ENCODE data around the gene SMARCA1. TPM values are rescaled to one million over a fixed set of nuclear protein-coding genes. Genes with fewer than 3 reads are reported as not detected.
"Not testable (repeated sequence)": the region's sequence is repeated elsewhere in the genome, so short reads cannot be mapped to it uniquely, and the experiment has no call there.

SMARCA1 gene
- polyA plus RNA-seq: 1 to 10 TPM; 2.6 to 4.8 TPM

GRCh38 chrX:129523079-129523911 is at the start of gene SMARCA1:
SMARCA1 (minus strand) TSS chrX:129523490; CDS start chrX:129523370, 120 bp downstream.
- Histone ChIP-seq H3K4me3 (ENCODE audit: low read depth in 1 of 2, low read length in 2 of 2) (peak within 1 kb of the TSS; percentile 52 to 81), H3K27ac (ENCODE audit: low read depth in 2 of 2, low read length in 1 of 2) (peak within 1 kb of the TSS; percentile 70 to 77), H3K4me1 (ENCODE audit: control insufficient read depth in 2 of 2, insufficient read depth in 2 of 2, low read length in 1 of 2) (no peaks in the 10 kb centered on the region), H3K27me3 (ENCODE audit: control insufficient read depth in 1 of 2, insufficient read depth in 2 of 2, low read length in 2 of 2) (no peaks in the 10 kb centered on the region), H3K36me3 (ENCODE audit: control insufficient read depth in 2 of 2, insufficient read depth in 2 of 2, low read length in 1 of 2) (no peaks in the 10 kb centered on the region), H3K9me3 (ENCODE audit: control insufficient read depth in 2 of 2, insufficient read depth in 1 of 2, low read depth in 1 of 2, low read length in 1 of 2) (no peaks in the 10 kb centered on the region)
- 1 to 39% methylated on average over 35 to 49 of the region's 54 CpGs for WGBS, 2 donors

DNA sequence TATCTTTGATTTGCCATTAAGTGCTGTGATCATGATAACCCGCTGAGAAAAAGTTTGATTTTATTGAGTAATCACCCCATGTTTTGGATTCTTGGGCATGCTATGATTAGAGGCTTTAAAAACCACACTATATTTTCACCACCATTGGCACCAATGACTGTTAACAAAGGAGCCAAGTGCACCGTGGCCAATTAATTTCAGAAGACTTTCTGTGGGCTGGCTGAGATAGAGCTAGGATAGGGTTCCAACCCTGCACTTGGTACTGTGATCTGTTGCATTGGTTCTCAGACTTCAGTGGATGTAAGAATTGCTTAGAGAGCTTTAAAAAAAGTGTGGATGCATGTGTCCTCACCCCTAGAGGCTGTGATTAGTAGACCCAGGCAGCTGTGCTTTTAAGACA is 49.1 kb upstream of the SMARCA1 start:
- Histone ChIP-seq H3K27me3 (ENCODE audit: control insufficient read depth in 1 of 2, insufficient read depth in 2 of 2, low read length in 2 of 2) (no peaks in the 10 kb centered on the region), H3K36me3 (ENCODE audit: control insufficient read depth in 2 of 2, insufficient read depth in 2 of 2, low read length in 1 of 2) (peaks cover 0 to 3% of the 10 kb centered on the region in 2 donors), H3K4me1 (ENCODE audit: control insufficient read depth in 2 of 2, insufficient read depth in 2 of 2, low read length in 1 of 2) (no peaks in the 10 kb centered on the region), H3K27ac (ENCODE audit: low read depth in 2 of 2, low read length in 1 of 2) (no peak overlapping the region), H3K4me3 (ENCODE audit: low read depth in 1 of 2, low read length in 2 of 2) (no peak overlapping the region), H3K9me3 (ENCODE audit: control insufficient read depth in 2 of 2, insufficient read depth in 1 of 2, low read depth in 1 of 2, low read length in 1 of 2) (no peaks in the 10 kb centered on the region)
- WGBS, 2 donors: 69 to 72% methylated on average over 2 of the region's 2 CpGs

GRCh38 chrX:129568349-129568748 is 45.1 kb upstream of the SMARCA1 start:
- no peak overlapping the region for H3K4me3 ChIP-seq (ENCODE audit: low read depth in 1 of 2, low read length in 2 of 2)
- no peak overlapping the region for H3K27ac ChIP-seq (ENCODE audit: low read depth in 2 of 2, low read length in 1 of 2)
- no peaks in the 10 kb centered on the region for H3K4me1 ChIP-seq (ENCODE audit: control insufficient read depth in 2 of 2, insufficient read depth in 2 of 2, low read length in 1 of 2)
- no peaks in the 10 kb centered on the region for H3K9me3 ChIP-seq (ENCODE audit: control insufficient read depth in 2 of 2, insufficient read depth in 1 of 2, low read depth in 1 of 2, low read length in 1 of 2)
- WGBS, 2 donors: 69 to 85% methylated on average over 3 of the region's 3 CpGs
- H3K27me3 ChIP-seq (ENCODE audit: control insufficient read depth in 1 of 2, insufficient read depth in 2 of 2, low read length in 2 of 2): no peaks in the 10 kb centered on the region
- H3K36me3 ChIP-seq (ENCODE audit: control insufficient read depth in 2 of 2, insufficient read depth in 2 of 2, low read length in 1 of 2): no peaks in the 10 kb centered on the region

DNA sequence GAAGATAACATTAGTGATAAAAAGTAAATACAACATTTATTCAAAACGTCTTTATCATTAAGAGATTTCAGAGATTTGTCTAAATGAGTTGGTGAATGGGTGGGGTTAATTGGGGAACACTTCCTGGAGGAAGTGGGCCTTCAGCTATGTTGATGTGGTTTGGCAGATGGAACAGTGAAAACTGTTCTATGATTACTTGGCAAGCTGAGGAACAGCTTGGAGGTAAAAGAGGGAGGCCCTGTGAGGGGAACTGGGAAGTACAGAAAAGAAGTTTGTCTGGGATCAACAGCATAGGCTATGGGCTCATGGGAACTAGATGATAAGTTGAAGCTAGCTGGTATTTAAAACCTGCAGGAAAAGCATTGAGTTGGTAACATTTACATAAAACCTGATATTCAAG is 42.8 kb upstream of the SMARCA1 start:
- Histone ChIP-seq H3K27ac (ENCODE audit: low read depth in 2 of 2, low read length in 1 of 2) (no peak overlapping the region), H3K36me3 (ENCODE audit: control insufficient read depth in 2 of 2, insufficient read depth in 2 of 2, low read length in 1 of 2) (no peaks in the 10 kb centered on the region), H3K4me3 (ENCODE audit: low read depth in 1 of 2, low read length in 2 of 2) (no peak overlapping the region), H3K9me3 (ENCODE audit: control insufficient read depth in 2 of 2, insufficient read depth in 1 of 2, low read depth in 1 of 2, low read length in 1 of 2) (no peaks in the 10 kb centered on the region), H3K27me3 (ENCODE audit: control insufficient read depth in 1 of 2, insufficient read depth in 2 of 2, low read length in 2 of 2) (no peaks in the 10 kb centered on the region), H3K4me1 (ENCODE audit: control insufficient read depth in 2 of 2, insufficient read depth in 2 of 2, low read length in 1 of 2) (no peaks in the 10 kb centered on the region)
- WGBS, 2 donors: 11 to 18% methylated on average over 1 of the region's 1 CpG

DNA sequence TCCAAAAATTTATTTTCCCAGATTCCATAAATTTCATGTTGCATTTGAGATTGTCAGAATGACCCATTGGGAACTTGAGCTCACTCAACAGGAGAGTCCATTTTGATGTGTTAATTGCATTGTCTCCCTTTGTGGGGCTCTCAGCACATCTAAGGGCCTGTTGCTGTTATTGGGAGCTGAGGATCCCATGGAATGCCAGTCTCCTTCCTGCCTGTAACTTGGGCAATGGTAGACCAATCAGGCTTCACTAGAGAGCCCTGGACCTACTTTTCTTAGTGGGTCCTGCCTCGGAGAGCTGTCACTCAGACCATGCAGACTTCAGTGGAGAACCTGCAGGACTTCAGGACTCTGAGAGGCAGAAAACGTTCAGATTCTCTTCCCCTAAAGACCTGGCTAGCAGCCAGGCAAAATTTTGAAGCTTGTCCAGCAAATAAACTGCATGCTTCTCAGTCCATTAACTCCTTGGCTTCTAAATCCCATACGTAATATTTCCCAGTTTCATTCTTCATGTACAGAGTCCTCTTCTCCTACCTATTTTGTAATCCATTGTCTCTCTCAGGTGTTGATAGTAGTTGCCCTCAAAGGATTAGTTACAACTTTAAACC is 41.9 kb upstream of the SMARCA1 start:
- no peaks in the 10 kb centered on the region for H3K4me1 ChIP-seq (ENCODE audit: control insufficient read depth in 2 of 2, insufficient read depth in 2 of 2, low read length in 1 of 2)
- 31 to 33% methylated on average over 3 of the region's 3 CpGs for WGBS, 2 donors
- no peaks in the 10 kb centered on the region for H3K36me3 ChIP-seq (ENCODE audit: control insufficient read depth in 2 of 2, insufficient read depth in 2 of 2, low read length in 1 of 2)
- no peak overlapping the region for H3K27ac ChIP-seq (ENCODE audit: low read depth in 2 of 2, low read length in 1 of 2)
- no peaks in the 10 kb centered on the region for H3K9me3 ChIP-seq (ENCODE audit: control insufficient read depth in 2 of 2, insufficient read depth in 1 of 2, low read depth in 1 of 2, low read length in 1 of 2)
- H3K4me3 ChIP-seq (ENCODE audit: low read depth in 1 of 2, low read length in 2 of 2): no peak overlapping the region
- H3K27me3 ChIP-seq (ENCODE audit: control insufficient read depth in 1 of 2, insufficient read depth in 2 of 2, low read length in 2 of 2): no peaks in the 10 kb centered on the region

DNA sequence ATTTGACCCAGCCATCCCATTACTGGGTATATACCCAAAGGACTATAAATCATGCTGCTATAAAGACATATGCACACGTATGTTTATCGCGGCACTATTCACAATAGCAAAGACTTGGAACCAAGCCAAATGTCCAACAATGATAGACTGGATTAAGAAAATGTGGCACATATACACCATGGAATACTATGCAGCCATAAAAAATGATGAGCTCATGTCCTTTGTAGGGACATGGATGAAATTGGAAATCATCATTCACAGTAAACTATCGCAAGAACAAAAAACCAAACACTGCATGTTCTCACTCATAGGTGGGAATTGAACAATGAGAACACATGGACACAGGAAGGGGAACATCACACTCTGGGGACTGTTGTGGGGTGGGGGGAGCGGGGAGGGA is 41.1 kb upstream of the SMARCA1 start:
- H3K4me3 ChIP-seq (ENCODE audit: low read depth in 1 of 2, low read length in 2 of 2); H3K36me3 ChIP-seq (ENCODE audit: control insufficient read depth in 2 of 2, insufficient read depth in 2 of 2, low read length in 1 of 2); H3K27ac ChIP-seq (ENCODE audit: low read depth in 2 of 2, low read length in 1 of 2); H3K4me1 ChIP-seq (ENCODE audit: control insufficient read depth in 2 of 2, insufficient read depth in 2 of 2, low read length in 1 of 2); H3K27me3 ChIP-seq (ENCODE audit: control insufficient read depth in 1 of 2, insufficient read depth in 2 of 2, low read length in 2 of 2); H3K9me3 ChIP-seq (ENCODE audit: control insufficient read depth in 2 of 2, insufficient read depth in 1 of 2, low read depth in 1 of 2, low read length in 1 of 2): not testable (repeated sequence)
- 91 to 93% methylated on average over 4 of the region's 5 CpGs for WGBS, 2 donors

DNA sequence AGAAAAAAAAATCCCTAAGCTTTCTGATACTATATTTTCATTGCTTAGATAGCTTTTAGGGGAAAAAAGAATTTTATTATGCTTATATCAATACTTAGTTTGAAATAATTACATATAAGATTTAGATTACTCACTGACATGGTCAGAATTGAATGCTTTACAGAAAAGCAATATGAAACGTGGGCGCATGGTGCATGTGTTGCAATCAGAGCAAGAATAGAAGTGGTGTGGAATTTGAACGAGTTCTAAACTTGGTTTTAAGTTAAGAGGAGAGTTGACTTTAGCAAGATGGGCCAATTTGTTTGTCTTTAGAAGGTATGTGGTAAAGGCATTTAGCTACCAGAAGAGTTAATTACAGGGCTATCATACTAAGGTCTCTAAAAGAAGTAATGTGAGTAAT is 38.2 kb upstream of the SMARCA1 start:
- Histone ChIP-seq H3K4me1 (ENCODE audit: control insufficient read depth in 2 of 2, insufficient read depth in 2 of 2, low read length in 1 of 2) (no peaks in the 10 kb centered on the region), H3K4me3 (ENCODE audit: low read depth in 1 of 2, low read length in 2 of 2) (no peak overlapping the region), H3K9me3 (ENCODE audit: control insufficient read depth in 2 of 2, insufficient read depth in 1 of 2, low read depth in 1 of 2, low read length in 1 of 2) (no peaks in the 10 kb centered on the region), H3K27me3 (ENCODE audit: control insufficient read depth in 1 of 2, insufficient read depth in 2 of 2, low read length in 2 of 2) (no peaks in the 10 kb centered on the region), H3K36me3 (ENCODE audit: control insufficient read depth in 2 of 2, insufficient read depth in 2 of 2, low read length in 1 of 2) (no peaks in the 10 kb centered on the region), H3K27ac (ENCODE audit: low read depth in 2 of 2, low read length in 1 of 2) (no peak overlapping the region)
- 69 to 90% methylated on average over 3 of the region's 3 CpGs for WGBS, 2 donors

GRCh38 chrX:129559783-129560182 is 36.5 kb upstream of the SMARCA1 start:
- WGBS, 2 donors: 96 to 100% methylated on average over 1 of the region's 1 CpG
- Histone ChIP-seq H3K9me3 (ENCODE audit: control insufficient read depth in 2 of 2, insufficient read depth in 1 of 2, low read depth in 1 of 2, low read length in 1 of 2) (no peaks in the 10 kb centered on the region), H3K4me3 (ENCODE audit: low read depth in 1 of 2, low read length in 2 of 2) (no peak overlapping the region), H3K4me1 (ENCODE audit: control insufficient read depth in 2 of 2, insufficient read depth in 2 of 2, low read length in 1 of 2) (no peaks in the 10 kb centered on the region), H3K36me3 (ENCODE audit: control insufficient read depth in 2 of 2, insufficient read depth in 2 of 2, low read length in 1 of 2) (no peaks in the 10 kb centered on the region), H3K27ac (ENCODE audit: low read depth in 2 of 2, low read length in 1 of 2) (no peak overlapping the region), H3K27me3 (ENCODE audit: control insufficient read depth in 1 of 2, insufficient read depth in 2 of 2, low read length in 2 of 2) (no peaks in the 10 kb centered on the region)

GRCh38 chrX:129557844-129558480 is 34.7 kb upstream of the SMARCA1 start:
- WGBS, 2 donors: 76 to 81% methylated on average over 1 of the region's 1 CpG
- Histone ChIP-seq H3K27me3 (ENCODE audit: control insufficient read depth in 1 of 2, insufficient read depth in 2 of 2, low read length in 2 of 2) (no peaks in the 10 kb centered on the region), H3K36me3 (ENCODE audit: control insufficient read depth in 2 of 2, insufficient read depth in 2 of 2, low read length in 1 of 2) (no peaks in the 10 kb centered on the region), H3K9me3 (ENCODE audit: control insufficient read depth in 2 of 2, insufficient read depth in 1 of 2, low read depth in 1 of 2, low read length in 1 of 2) (no peaks in the 10 kb centered on the region), H3K4me3 (ENCODE audit: low read depth in 1 of 2, low read length in 2 of 2) (no peak overlapping the region), H3K27ac (ENCODE audit: low read depth in 2 of 2, low read length in 1 of 2) (no peak overlapping the region), H3K4me1 (ENCODE audit: control insufficient read depth in 2 of 2, insufficient read depth in 2 of 2, low read length in 1 of 2) (no peaks in the 10 kb centered on the region)
